ENCODE measurements around the gene RBBP5.
"Not testable (repeated sequence)": the region's sequence is repeated elsewhere in the genome, so short reads cannot be mapped to it uniquely, and the experiment has no call there.

The RBBP5 gene, protein sequence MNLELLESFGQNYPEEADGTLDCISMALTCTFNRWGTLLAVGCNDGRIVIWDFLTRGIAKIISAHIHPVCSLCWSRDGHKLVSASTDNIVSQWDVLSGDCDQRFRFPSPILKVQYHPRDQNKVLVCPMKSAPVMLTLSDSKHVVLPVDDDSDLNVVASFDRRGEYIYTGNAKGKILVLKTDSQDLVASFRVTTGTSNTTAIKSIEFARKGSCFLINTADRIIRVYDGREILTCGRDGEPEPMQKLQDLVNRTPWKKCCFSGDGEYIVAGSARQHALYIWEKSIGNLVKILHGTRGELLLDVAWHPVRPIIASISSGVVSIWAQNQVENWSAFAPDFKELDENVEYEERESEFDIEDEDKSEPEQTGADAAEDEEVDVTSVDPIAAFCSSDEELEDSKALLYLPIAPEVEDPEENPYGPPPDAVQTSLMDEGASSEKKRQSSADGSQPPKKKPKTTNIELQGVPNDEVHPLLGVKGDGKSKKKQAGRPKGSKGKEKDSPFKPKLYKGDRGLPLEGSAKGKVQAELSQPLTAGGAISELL

DNA sequence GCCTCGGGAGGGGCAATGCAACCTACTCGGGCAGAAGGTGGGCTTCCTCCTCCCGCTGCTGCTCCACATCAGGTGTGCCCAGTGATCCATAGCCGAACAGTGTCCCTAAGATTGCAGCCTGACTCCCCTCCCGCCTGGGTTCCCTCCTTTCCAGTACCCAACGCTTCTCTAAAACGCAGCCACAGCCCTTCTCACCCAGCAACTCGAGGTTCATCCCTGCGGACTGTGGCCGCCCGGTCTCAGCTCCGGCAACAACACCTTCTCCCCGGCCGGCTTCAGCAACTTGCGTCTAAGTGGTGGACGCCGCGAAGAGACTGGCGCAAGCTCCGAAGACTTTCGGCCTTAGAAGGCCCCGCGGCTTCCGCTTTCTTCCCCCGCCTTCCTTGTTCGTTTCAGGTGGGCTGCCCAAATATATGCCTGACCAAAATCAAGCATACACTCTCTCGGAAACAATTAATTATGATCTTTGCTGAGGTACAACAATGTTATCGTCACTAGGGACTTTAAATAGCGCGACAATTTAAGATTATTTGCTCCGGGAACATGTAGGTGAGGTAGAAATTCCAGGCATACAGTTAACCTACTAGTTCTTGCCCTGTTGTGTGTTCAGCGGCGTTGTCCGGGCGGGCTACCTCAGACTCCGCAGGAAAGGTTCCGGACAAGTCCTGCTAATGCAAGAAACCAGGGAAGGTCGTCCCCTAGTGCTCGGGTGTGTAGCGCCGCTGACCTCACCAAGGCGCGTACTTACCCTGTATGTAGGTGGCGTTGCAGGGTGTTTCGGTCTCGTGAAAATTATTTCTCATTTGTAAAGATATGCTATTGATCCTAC, at the start of gene RBBP5:
TSS of gene RBBP5 (minus strand) at position 319 of the 829 bp plus-strand sequence. CDS start at position 214, 105 bp downstream.
- DNase-seq (ENCODE audit: low read depth in 2 of 2) = peak; percentile 89 to 91

DNA sequence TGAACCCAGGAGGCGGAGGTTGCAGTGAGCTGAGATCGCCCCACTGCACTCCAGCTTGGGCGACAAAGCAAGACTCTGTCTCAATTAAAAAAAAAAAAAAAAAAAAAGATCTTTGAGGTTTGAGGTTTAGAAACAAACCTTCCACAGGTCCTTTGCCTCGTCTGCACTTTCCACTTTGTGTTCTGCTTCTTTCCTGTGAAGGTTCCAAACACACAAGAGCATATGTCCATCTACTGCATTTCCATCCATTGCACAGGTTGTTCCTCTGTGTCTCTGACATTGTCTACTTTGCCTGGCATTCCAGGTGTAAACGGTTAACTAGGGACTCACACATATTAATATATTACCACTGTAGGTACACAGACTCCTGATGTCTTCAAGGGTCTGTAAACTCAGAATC, 49.6 kb upstream of the RBBP5 start:
- DNase-seq (ENCODE audit: low read depth in 2 of 2) = no peak

DNA sequence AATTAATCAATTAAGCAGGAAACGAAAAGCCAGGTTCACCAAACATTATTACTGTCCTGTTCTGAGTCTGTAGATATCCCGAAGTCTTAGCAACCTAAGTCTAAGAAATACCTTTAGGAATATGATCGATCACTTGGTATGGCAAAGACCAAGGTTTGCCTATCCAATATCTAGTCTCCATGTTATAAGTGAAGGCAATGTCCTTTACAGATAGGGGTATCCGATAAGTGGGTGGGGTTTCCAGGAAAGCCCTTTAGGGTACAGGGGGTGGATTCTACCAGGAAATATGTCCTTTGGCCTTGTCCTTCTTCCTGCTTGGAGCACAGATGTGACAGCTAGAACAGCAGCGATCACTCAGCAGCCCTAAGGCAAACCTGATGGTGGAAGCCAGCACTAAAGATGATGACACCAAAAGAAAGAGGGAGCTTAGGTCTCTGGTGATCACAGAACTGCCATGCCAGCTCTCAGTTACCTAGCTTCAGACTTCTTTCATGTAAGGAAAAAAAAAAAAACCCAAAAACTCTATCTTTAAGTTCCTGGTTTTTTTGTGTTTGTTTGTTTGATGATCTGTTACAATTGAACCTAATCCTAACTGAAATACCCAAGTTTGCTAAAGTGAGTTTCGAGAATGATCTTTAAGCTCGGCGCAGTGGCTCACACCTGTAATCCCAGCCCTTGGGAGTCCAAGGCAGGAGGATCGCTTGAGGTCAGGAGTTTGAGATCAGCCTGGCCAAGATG, 48.9 kb upstream of the RBBP5 start:
- no peak for DNase-seq (ENCODE audit: low read depth in 2 of 2)

DNA sequence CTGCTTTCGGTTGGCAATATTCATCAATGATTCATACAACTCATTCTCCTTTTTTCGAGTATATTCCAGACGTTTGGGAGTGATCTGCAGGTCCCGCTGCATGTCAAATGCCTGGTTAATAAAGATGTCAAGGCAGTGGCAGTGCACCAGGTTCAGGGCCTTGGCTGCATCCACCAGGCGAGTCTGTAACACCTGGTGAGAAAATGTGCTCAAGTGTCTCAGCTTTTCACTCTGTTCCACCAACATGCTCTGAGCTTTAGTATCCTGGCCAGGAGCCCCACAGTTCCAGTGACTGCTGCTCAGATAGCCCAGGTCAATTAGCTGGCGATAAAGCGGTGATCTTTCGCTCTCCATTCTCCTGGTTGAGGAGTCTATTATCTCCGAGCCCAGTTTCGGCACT, 47.5 kb upstream of the RBBP5 start:
- DNase-seq (ENCODE audit: low read depth in 2 of 2) = no peak

DNA sequence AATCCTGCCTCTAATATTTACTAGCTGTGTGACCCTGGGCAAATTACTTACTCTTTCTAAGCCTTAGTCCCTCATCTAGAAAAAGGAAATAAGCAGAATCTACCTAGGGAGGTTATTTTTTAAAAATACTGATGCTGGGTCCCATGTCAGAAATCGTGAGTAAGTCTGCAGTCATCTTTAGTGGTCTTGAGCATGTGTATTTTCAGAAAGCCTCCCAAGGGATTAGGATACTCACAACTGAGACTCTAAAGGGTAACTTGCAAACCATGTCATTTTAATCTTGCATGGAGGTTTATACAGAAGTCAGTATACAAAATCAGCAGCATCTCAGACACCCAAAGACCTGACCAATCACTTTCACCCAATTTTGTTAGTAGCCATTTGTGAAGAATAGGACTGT, 46.5 kb upstream of the RBBP5 start:
- DNase-seq (ENCODE audit: low read depth in 2 of 2) = no peak

DNA sequence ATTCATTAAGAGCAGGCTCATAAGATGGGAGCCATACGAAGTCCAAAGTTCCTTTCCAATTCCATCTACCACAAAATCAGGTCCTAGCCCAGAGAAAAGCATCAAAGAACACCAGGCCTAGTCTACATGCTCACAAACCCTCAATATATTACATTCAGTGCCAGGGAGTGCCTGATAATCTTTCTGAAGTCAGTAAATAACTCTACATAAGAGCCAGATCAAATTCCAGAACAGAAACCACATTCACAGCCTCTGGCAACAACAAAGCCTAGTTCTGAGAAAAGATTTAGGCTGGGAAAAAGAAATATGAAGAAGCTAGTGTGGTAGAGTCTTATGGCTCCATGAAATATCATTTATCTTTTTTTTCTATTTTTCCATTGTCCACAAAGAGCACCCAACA, 40.5 kb upstream of the RBBP5 start:
- no peak for DNase-seq (ENCODE audit: low read depth in 2 of 2)

DNA sequence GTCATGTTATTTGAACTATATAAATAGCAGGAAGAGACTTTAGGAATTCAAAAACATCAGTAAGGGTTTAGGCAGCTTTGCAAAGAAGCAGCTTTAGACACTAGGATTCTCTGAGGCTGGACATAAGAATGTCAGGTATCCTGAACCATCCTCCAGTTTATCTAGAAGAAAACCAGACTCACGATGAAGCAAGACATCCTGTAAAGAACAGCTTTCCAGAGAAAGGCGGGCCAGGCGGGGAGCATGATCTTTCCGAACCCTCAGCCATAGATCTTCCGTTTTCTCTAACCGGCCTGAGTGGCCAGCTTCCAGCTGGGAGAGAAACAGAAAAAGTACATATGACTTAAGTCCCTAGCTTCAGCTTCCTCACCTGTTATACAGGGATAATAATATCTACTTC, 39.3 kb upstream of the RBBP5 start:
- DNase-seq (ENCODE audit: low read depth in 2 of 2) = no peak

DNA sequence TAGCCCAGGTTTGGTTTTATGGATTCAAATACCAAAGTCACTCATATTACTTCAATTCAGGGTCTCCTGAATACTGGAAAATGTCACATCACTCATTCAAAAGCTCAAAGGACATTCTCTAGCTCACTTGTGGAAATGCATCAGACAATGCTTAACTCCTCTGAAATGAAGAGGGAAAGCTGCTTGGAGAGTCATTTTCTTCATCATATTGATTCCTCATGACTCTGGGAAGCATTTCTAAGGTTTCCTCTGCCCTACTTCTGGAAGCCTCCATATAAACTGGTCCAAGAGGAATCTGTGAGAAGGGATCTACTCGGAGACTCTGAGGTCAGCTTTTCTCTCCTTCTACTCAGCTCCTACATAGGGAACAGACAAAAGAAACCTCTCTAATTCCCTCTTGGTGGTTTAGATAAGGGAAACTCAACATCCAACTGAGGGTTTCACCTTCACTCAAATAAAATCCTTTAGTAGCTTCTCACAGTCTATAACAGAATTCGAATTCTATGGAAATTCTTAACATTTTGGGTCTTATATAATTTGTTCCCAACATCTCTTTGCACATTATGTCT, 36.4 kb upstream of the RBBP5 start:
- no peak for DNase-seq (ENCODE audit: low read depth in 2 of 2)

DNA sequence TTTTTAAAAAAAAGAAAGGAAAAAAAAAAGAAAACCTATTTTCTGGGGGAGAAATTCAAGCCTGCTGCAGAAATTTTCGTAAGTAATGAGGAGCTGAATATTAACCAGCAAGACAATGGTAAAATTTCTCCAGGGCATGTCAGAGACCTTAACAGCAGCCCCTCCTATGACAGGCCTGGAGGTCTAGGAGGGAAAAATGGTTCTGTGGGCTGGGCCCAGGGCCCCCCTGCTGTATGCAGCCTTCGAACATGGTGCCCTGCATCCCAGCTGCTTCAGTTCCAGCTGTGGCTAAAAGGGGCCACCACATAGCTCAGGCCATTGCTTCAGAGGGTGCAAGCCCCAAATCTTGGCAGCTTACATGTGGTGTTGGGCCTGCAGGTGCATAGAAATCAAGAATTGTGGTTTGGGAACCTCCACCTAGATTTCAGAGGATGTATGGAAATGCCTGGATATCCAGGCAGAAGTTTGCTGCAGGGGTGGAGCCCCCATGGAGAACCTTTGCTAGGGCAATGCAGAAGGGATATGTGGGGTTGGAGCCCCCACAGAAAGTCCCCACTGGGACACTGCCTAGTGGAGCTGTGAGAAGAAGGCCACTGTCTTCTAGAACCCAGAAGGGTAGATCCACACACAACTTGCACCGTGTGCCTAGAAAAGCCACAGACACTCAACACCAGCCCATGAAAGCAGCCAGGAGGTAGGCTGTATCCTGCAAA, 34.0 kb upstream of the RBBP5 start:
- DNase-seq (ENCODE audit: low read depth in 2 of 2) = not testable (repeated sequence)

DNA sequence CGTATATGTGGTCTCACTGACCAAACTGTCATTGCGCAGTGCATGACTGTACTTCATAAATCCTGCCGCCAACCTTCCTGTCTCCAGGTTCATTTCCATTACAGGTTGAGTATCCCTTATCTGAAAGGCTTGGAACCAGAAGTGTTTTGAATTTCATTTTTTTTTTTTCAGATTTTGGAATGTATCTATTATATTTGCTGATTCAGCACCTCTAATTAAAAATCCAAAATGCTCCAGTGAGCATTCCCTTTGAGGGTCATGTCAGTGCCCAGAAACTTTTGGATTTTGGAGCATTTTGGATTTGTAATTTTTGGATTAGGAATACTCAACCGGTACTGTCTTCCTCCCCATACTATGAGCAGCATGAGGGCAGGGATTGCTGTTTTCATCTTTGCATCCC, 30.7 kb upstream of the RBBP5 start:
- no peak for DNase-seq (ENCODE audit: low read depth in 2 of 2)

DNA sequence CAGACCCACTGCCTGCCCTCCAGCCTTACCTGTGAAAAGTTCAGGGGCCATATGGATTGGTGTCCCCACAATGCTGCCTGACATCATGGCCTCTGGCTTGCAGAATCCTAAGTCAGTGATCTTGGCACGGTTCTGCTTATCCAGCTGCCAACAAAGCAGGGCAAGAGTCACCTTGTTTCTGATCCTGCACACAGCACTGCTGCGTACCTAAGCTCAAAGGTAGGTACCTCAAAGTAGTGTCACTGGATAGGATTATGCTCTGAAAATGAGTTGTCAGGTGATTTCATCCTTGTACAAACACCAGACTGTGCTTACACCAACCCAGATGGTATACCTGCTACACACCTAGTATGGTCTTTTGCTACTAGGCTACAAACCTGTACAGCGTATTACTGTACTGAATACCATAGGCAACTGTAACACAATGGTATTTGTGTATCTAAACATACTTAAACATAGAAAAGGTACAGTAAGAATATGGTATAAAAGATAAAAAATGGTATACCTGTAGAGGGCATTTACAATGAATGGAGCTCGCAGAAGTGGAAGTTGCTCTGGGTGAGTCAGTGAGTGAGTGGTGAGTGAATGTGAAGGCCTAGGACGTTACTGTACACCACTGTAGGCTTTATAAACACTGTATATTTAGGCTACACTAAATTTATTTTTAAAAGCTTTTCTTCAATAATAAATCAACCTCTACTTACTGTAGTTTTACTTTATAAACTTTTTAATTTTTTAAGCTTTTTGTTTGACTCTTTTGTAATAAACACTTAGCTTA, 29.1 kb upstream of the RBBP5 start:
- no peak for DNase-seq (ENCODE audit: low read depth in 2 of 2)

DNA sequence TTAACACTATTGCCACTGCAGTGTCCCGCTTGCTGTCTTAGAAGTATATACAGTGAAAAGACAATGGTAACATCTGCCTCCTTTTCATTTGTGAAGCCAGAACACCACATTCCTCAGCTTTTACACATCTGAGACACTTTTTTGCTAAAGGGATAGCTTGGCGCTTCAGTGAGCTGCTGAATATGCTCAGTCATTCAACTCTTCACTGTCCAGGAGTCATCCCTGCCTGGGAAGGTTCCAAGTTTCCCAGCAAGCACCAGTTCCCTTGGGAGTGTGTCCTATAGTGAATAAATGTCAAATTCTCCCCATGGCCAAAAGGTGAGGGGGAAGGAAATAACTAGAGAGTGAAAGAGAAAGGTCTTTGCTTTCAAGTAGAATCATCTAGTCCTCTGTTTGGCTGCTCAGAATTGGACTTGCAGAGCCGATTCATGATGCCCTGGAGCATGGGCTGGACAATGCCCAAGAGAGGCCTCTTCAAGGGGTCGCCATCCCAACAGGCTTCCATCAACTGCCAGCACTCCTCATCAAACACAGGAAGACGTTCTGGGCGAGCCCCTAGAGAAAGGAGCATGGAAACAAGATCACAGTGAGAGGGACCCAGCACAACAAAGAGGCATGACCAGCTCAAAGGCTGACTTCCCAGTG, 25.5 kb upstream of the RBBP5 start:
- no peak for DNase-seq (ENCODE audit: low read depth in 2 of 2)

DNA sequence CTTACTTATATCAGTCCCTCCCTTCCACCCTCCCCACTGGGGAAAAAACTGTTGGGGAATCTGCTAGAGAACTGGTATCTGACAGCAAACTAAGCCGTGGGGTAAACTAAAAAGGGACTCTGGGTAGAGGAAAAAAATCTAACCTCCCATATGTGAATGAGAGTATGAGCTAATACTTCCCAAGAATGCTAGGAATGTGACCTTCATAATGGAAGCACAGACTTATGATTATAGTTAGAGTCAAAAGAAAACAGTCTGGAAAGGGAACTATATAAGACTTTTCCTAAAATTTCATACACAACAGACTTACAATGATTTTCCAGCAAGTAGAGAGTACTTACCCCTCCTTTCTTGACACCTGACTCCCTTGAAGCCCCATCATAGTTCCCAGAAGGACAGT, 23.0 kb upstream of the RBBP5 start:
- no peak for DNase-seq (ENCODE audit: low read depth in 2 of 2)

DNA sequence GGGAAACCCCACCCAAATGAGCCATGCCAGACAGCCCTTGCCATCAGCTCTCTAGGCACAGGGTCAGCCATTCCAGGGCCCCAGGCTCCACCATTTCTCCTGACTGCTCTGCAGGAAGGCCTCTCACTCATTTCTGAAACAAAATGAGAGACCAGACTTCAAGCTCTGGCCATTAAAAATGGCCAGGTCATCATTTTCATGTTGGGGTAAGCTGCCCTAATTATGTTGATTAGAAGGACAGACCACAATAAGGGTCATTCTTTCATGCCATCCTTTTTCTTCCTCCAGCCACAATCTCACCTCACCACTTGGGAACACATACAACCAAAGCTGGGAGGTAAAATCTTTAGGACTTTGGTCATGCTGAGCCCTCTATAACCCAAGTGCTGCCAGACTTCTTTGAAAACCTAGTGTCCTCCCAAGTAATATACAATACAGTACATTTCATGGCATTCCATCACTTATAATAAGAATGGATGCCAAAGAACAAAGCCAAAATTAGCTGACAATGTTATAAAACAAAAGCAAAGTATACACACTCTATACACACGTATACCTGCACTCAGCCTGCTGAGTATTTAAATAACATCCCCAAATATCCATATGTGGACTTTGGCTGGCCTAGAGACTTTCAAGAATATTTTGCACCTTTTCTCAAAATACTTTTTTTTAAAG, 22.4 kb upstream of the RBBP5 start:
- no peak for DNase-seq (ENCODE audit: low read depth in 2 of 2)

DNA sequence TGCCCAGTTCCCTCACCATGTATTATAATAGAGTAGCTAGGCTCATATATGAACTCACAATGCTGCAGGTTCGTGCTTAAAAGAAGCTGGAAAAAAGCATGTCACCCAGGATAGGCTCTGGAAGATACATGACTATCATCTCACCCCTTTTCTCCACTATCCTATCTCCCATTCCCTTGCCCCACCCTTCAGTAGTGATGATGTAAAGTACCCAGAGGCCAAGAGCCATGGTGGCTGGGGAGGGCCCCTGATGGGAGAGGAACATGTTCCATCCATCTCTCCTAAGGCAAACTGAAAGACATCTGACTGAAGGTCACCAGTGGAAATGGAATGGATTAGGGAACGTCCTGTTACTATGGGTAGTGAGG, 20.3 kb upstream of the RBBP5 start:
- no peak for DNase-seq (ENCODE audit: low read depth in 2 of 2)

DNA sequence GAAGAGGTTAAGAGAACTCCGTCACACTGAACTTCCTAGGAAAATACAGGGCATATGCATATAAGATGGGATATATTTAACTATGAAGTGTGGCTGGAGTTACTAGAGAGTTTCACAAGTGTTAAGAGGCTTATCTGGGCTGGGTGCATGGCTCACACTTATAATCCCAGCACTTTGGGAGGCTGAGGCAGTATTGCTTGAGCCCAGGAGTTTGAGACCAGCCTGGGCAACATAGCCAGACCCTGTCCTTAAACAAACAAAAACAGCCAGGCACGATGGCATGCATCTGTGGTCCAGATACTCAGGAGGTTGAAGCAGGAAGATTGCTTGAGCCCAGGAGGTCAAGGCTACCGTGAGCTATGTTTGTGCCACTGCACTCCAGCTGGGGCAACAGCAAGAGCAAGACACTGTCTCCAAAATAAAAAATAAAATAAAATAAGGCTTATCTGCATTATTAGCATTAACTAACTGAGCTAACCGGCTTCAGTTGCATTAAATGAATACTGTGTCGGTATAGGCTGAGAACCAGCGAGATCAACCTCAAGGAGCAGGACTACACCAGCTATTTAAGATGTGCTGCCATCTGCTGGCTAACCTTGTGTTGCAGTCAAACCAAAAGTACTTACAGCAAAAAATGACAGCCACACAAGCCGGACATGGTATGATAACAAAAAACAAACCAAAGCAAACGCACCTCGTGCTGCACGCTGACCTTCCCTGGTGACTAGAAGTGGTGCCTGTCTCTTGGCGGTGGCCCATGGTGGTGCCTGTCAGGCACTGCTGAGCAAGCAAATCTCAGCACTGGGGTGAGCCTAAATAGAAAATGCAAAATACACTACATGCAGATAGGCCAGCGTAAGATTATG, 19.7 kb upstream of the RBBP5 start:
- DNase-seq (ENCODE audit: low read depth in 2 of 2) = peak; percentile 22 to 51

DNA sequence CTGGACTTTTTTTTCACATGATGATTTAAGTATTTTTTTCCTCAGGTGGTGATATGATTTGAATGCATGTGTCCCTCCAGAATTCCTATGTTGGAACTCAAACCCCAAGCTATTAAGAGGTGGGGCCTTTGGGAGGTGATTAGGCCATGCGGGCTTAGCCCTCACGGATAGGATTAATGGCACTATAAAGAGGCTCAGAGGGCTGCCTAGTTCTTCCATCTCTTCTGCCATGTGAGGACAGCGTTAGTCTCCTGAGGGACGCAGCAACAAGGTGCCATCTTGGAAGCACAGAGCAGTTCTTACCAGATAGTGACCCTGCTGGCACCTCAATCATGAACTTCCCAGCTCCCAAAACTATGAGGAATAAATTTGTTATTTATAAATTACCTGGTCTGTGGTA, 18.3 kb upstream of the RBBP5 start:
- DNase-seq (ENCODE audit: low read depth in 2 of 2) = no peak

DNA sequence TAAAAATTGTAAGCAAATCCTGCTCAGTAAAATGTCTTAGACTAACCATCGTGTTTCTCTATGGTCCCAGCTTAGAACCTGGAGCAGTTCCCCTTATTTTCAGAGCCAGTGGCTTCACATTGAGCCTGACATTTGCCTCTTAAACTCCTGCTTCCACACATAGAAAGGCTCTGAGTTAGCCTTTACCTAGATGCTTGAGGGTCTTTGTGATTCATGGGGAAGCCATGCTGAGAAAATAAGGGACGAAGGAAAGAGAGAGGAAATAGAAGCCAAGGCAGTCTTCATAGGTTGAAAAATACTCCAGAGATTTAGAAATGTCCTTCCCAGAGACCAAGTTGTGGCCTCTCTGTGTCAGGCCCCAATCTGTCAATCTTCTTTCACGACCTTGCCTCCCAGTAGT, 16.1 kb upstream of the RBBP5 start:
- DNase-seq (ENCODE audit: low read depth in 2 of 2) = no peak
